NCI-H187 (cell line): ENCODE measurements around the gene CLK1.
"Not testable (repeated sequence)": the region's sequence is repeated elsewhere in the genome, so short reads cannot be mapped to it uniquely, and the experiment has no call there.

Experiments used
- DNase-seq, 2 experiments: peaks; one replicate each; lab custom pipeline; 2025; lab: John Stamatoyannopoulos, UW

Gene CLK1

GRCh38 chr2:200864176-200865034 lies at the start of gene CLK1:
Gene CLK1, minus strand, starts transcription at chr2:200864658. Its CDS starts 2,796 bp downstream, at chr2:200861862.
- peak; percentile 43 to 81 for DNase-seq

GRCh38 chr2:200913654-200914053 lies 49.2 kb upstream of the CLK1 start:
- no peak for DNase-seq

GRCh38 chr2:200909958-200910357 lies 45.5 kb upstream of the CLK1 start:
- DNase-seq, result no peak

- no peak for DNase-seq
Measured at GRCh38 chr2:200905618-200906296, 41.3 kb upstream of the CLK1 start.

- DNase-seq, result peak in 1 of 2 experiments; percentile 8
Measured at GRCh38 chr2:200901459-200902072, 37.1 kb upstream of the CLK1 start.

GRCh38 chr2:200899482-200899881 lies 35.0 kb upstream of the CLK1 start:
- DNase-seq, result no peak

- peak; percentile 76 to 78 for DNase-seq
Measured at GRCh38 chr2:200888704-200889625, 24.5 kb upstream of the CLK1 start, which contains the start of the genes NIF3L1 and PPIL3. Gene NIF3L1, plus strand, starts transcription at chr2:200889371. Its CDS starts 2,573 bp downstream, at chr2:200891944. Gene PPIL3, minus strand, starts transcription at chr2:200889077. Its CDS starts 1,462 bp downstream, at chr2:200887615.

- not testable (repeated sequence) for DNase-seq
Measured at GRCh38 chr2:200881715-200882249, 17.3 kb upstream of the CLK1 start.

GRCh38 chr2:200878289-200878880 lies 13.9 kb upstream of the CLK1 start:
- DNase-seq, result no peak

- DNase-seq, result no peak
Measured at GRCh38 chr2:200877443-200877842, 13.0 kb upstream of the CLK1 start.

GRCh38 chr2:200873560-200873959 lies 9.1 kb upstream of the CLK1 start:
- DNase-seq, result no peak

- no peak for DNase-seq
Measured at GRCh38 chr2:200871151-200871550, 6.7 kb upstream of the CLK1 start.

- DNase-seq, result no peak
Measured at GRCh38 chr2:200869014-200869413, 4.6 kb upstream of the CLK1 start.

GRCh38 chr2:200863782-200864175 lies 679 bp downstream of the CLK1 start:
- DNase-seq, result no peak

GRCh38 chr2:200862532-200863000 lies 1.9 kb downstream of the CLK1 start:
- no peak for DNase-seq

- DNase-seq, result no peak
Measured at GRCh38 chr2:200861617-200862155, 2.8 kb downstream of the CLK1 start.

GRCh38 chr2:200860092-200860795 lies 4.2 kb downstream of the CLK1 start:
- no peak for DNase-seq

GRCh38 chr2:200856806-200857205 lies 7.7 kb downstream of the CLK1 start:
- DNase-seq, result no peak

GRCh38 chr2:200852605-200853004 lies 11.9 kb downstream of the CLK1 start:
- DNase-seq, result no peak
